Measurements from ENCODE around the gene RAPGEF4.

RAPGEF4 gene

GRCh38 chr2:172770887-172771286, 35.2 kb downstream of the RAPGEF4 start:
- Histone ChIP-seq H3K9me3 (ENCODE audit: low read depth, low read length) (no peaks in the 10 kb centered on the region), H3K27ac (no peak overlapping the region), H3K4me3 (no peak overlapping the region), H3K9ac (ENCODE audit: insufficient read length) (no peak overlapping the region), H3K36me3 (ENCODE audit: insufficient read depth, low read length) (no peaks in the 10 kb centered on the region)
- no peak for DNase-seq (ENCODE audit: low read depth, low spot score)
- no peak for TF ChIP-seq FOXP2 (optimal IDR thresholded peaks at IDR 0.05; ENCODE audit: control extremely low read depth, extremely low read length, insufficient read depth)
- TF ChIP-seq EZH2 (IDR thresholded peaks at IDR 0.05), result no peak
- no peak for TF ChIP-seq POLR2AphosphoS5 (IDR thresholded peaks at IDR 0.05; ENCODE audit: borderline replicate concordance, low read depth, low read length)

- H3K9me3 ChIP-seq (ENCODE audit: low read depth, low read length), result no peaks in the 10 kb centered on the region
- TF ChIP-seq POLR2AphosphoS5 (IDR thresholded peaks at IDR 0.05; ENCODE audit: borderline replicate concordance, low read depth, low read length) (no peak), FOXP2 (optimal IDR thresholded peaks at IDR 0.05; ENCODE audit: control extremely low read depth, extremely low read length, insufficient read depth) (no peak), EZH2 (IDR thresholded peaks at IDR 0.05) (no peak)
- H3K27ac ChIP-seq, result no peak overlapping the region
- no peaks in the 10 kb centered on the region for H3K36me3 ChIP-seq (ENCODE audit: insufficient read depth, low read length)
- no peak overlapping the region for H3K9ac ChIP-seq (ENCODE audit: insufficient read length)
- no peak for DNase-seq (ENCODE audit: low read depth, low spot score)
- no peak overlapping the region for H3K4me3 ChIP-seq
These were observed 37.0 kb downstream of the RAPGEF4 start for GRCh38 chr2:172772633-172773032.

- no peak for DNase-seq (ENCODE audit: low read depth, low spot score)
- no peak overlapping the region for H3K4me3 ChIP-seq
- no peak overlapping the region for H3K9ac ChIP-seq (ENCODE audit: insufficient read length)
- H3K27ac ChIP-seq, result no peak overlapping the region
- TF ChIP-seq FOXP2 (optimal IDR thresholded peaks at IDR 0.05; ENCODE audit: control extremely low read depth, extremely low read length, insufficient read depth), result no peak
- no peak for TF ChIP-seq POLR2AphosphoS5 (IDR thresholded peaks at IDR 0.05; ENCODE audit: borderline replicate concordance, low read depth, low read length)
- TF ChIP-seq EZH2 (IDR thresholded peaks at IDR 0.05), result no peak
- no peaks in the 10 kb centered on the region for H3K9me3 ChIP-seq (ENCODE audit: low read depth, low read length)
- H3K36me3 ChIP-seq (ENCODE audit: insufficient read depth, low read length), result no peaks in the 10 kb centered on the region
These were observed 38.7 kb downstream of the RAPGEF4 start for GRCh38 chr2:172774302-172774701.

- Histone ChIP-seq H3K36me3 (ENCODE audit: insufficient read depth, low read length) (no peaks in the 10 kb centered on the region), H3K9ac (ENCODE audit: insufficient read length) (no peak overlapping the region), H3K27ac (no peak overlapping the region), H3K4me3 (no peak overlapping the region), H3K9me3 (ENCODE audit: low read depth, low read length) (no peaks in the 10 kb centered on the region)
- no peak for TF ChIP-seq FOXP2 (optimal IDR thresholded peaks at IDR 0.05; ENCODE audit: control extremely low read depth, extremely low read length, insufficient read depth)
- TF ChIP-seq POLR2AphosphoS5 (IDR thresholded peaks at IDR 0.05; ENCODE audit: borderline replicate concordance, low read depth, low read length), result no peak
- no peak for TF ChIP-seq EZH2 (IDR thresholded peaks at IDR 0.05)
- no peak for DNase-seq (ENCODE audit: low read depth, low spot score)
These were observed 39.7 kb downstream of the RAPGEF4 start for GRCh38 chr2:172775319-172775718.

GRCh38 chr2:172777431-172777830, 41.8 kb downstream of the RAPGEF4 start:
- H3K27ac ChIP-seq, result no peak overlapping the region
- H3K9me3 ChIP-seq (ENCODE audit: low read depth, low read length), result no peaks in the 10 kb centered on the region
- no peaks in the 10 kb centered on the region for H3K36me3 ChIP-seq (ENCODE audit: insufficient read depth, low read length)
- DNase-seq (ENCODE audit: low read depth, low spot score), result no peak
- TF ChIP-seq FOXP2 (optimal IDR thresholded peaks at IDR 0.05; ENCODE audit: control extremely low read depth, extremely low read length, insufficient read depth) (no peak), POLR2AphosphoS5 (IDR thresholded peaks at IDR 0.05; ENCODE audit: borderline replicate concordance, low read depth, low read length) (no peak), EZH2 (IDR thresholded peaks at IDR 0.05) (no peak)
- H3K4me3 ChIP-seq, result no peak overlapping the region
- H3K9ac ChIP-seq (ENCODE audit: insufficient read length), result no peak overlapping the region

GRCh38 chr2:172782506-172783164, 47.0 kb downstream of the RAPGEF4 start:
- no peak for TF ChIP-seq EZH2 (IDR thresholded peaks at IDR 0.05)
- no peak overlapping the region for H3K9ac ChIP-seq (ENCODE audit: insufficient read length)
- H3K36me3 ChIP-seq (ENCODE audit: insufficient read depth, low read length), result no peaks in the 10 kb centered on the region
- H3K9me3 ChIP-seq (ENCODE audit: low read depth, low read length), result no peaks in the 10 kb centered on the region
- H3K4me3 ChIP-seq, result no peak overlapping the region
- H3K27ac ChIP-seq, result no peak overlapping the region
- no peak for DNase-seq (ENCODE audit: low read depth, low spot score)

- TF ChIP-seq EZH2 (IDR thresholded peaks at IDR 0.05) (no peak), FOXP2 (optimal IDR thresholded peaks at IDR 0.05; ENCODE audit: control extremely low read depth, extremely low read length, insufficient read depth) (no peak), POLR2AphosphoS5 (IDR thresholded peaks at IDR 0.05; ENCODE audit: borderline replicate concordance, low read depth, low read length) (no peak)
- Histone ChIP-seq H3K27ac (no peak overlapping the region), H3K36me3 (ENCODE audit: insufficient read depth, low read length) (no peaks in the 10 kb centered on the region), H3K9me3 (ENCODE audit: low read depth, low read length) (no peaks in the 10 kb centered on the region), H3K9ac (ENCODE audit: insufficient read length) (no peak overlapping the region), H3K4me3 (no peak overlapping the region)
- no peak for DNase-seq (ENCODE audit: low read depth, low spot score)
These were observed 47.7 kb downstream of the RAPGEF4 start for GRCh38 chr2:172783165-172783898.

- TF ChIP-seq FOXP2 (optimal IDR thresholded peaks at IDR 0.05; ENCODE audit: control extremely low read depth, extremely low read length, insufficient read depth) (no peak), EZH2 (IDR thresholded peaks at IDR 0.05) (no peak), POLR2AphosphoS5 (IDR thresholded peaks at IDR 0.05; ENCODE audit: borderline replicate concordance, low read depth, low read length) (no peak)
- Histone ChIP-seq H3K4me3 (no peak overlapping the region), H3K36me3 (ENCODE audit: insufficient read depth, low read length) (no peaks in the 10 kb centered on the region), H3K9me3 (ENCODE audit: low read depth, low read length) (no peaks in the 10 kb centered on the region), H3K9ac (ENCODE audit: insufficient read length) (no peak overlapping the region), H3K27ac (no peak overlapping the region)
- no peak for DNase-seq (ENCODE audit: low read depth, low spot score)
These were observed 53.2 kb downstream of the RAPGEF4 start for GRCh38 chr2:172788871-172789270.

Data from SK-N-MC (cell line).